IPS-20b (cell line): Measurements from ENCODE around the gene BRK1.
"Not testable (repeated sequence)": the region's sequence is repeated elsewhere in the genome, so short reads cannot be mapped to it uniquely, and the experiment has no call there.

ENCODE experiments used
- H3K27ac ChIP-seq: one replicate; pipeline ENCODE4 v1.5.1; 2013; ENCODE audit warnings: low read length
- H3K27me3 ChIP-seq: 2 replicates; pipeline ENCODE4 v1.6.1; 2013; ENCODE audit warnings: mild to moderate bottlenecking, low read length, inconsistent platforms; ENCODE audit not compliant: insufficient read depth
- H3K36me3 ChIP-seq: 2 replicates; pipeline ENCODE4 v1.6.1; 2013; ENCODE audit warnings: low read depth, mild to moderate bottlenecking, inconsistent platforms, low read length, moderate library complexity; ENCODE audit not compliant: insufficient read depth
- H3K4me1 ChIP-seq: 2 replicates; pipeline ENCODE4 v1.6.1; 2013; ENCODE audit warnings: mild to moderate bottlenecking, control low read depth, inconsistent platforms, low read length, moderate library complexity; ENCODE audit not compliant: insufficient read depth
- H3K4me3 ChIP-seq: 2 replicates; pipeline ENCODE4 v1.5.1; 2013; ENCODE audit warnings: mild to moderate bottlenecking, low read length, inconsistent platforms
- H3K9ac ChIP-seq: 2 replicates; pipeline ENCODE4 v1.6.1; 2013; ENCODE audit warnings: low read depth, mild to moderate bottlenecking, inconsistent platforms, low read length, moderate library complexity
- H3K9me3 ChIP-seq: 2 replicates; pipeline ENCODE4 v1.6.1; 2013; ENCODE audit warnings: mild to moderate bottlenecking, low read depth, low read length, inconsistent platforms; ENCODE audit not compliant: insufficient read depth

BRK1 gene

GRCh38 chr3:10115326-10116137 lies at the start of gene BRK1:
Gene BRK1 (plus strand): TSS chr3:10115675. CDS start chr3:10115702, 27 bp downstream.
- Histone ChIP-seq H3K4me1 (peaks cover 5% of the 10 kb centered on the region; the same call in 1 of the 2 replicates), H3K9me3 (no peaks in the 10 kb centered on the region), H3K36me3 (peaks cover 9% of the 10 kb centered on the region; the same call in 1 of the 2 replicates), H3K27me3 (no peaks in the 10 kb centered on the region), H3K4me3 (peak within 1 kb of the TSS; percentile 100), H3K27ac (no peak within 1 kb of the TSS), H3K9ac (peak within 1 kb of the TSS; percentile 94)

- peaks cover 74% of the 10 kb centered on the region for H3K36me3 ChIP-seq
- H3K4me1 ChIP-seq, H3K27ac ChIP-seq, H3K9me3 ChIP-seq, H3K4me3 ChIP-seq, H3K9ac ChIP-seq, H3K27me3 ChIP-seq: not testable (repeated sequence)
Observed at GRCh38 chr3:10070077-10070476, 45.4 kb upstream of the BRK1 start.

GRCh38 chr3:10074666-10075065 lies 40.8 kb upstream of the BRK1 start:
- H3K36me3 ChIP-seq: peaks cover 73% of the 10 kb centered on the region
- no peaks in the 10 kb centered on the region for H3K9me3 ChIP-seq
- no peak overlapping the region for H3K4me3 ChIP-seq
- no peak overlapping the region for H3K9ac ChIP-seq
- no peak overlapping the region for H3K27ac ChIP-seq
- no peaks in the 10 kb centered on the region for H3K4me1 ChIP-seq
- H3K27me3 ChIP-seq: no peaks in the 10 kb centered on the region

- H3K36me3 ChIP-seq: peaks cover 93% of the 10 kb centered on the region
- no peaks in the 10 kb centered on the region for H3K4me1 ChIP-seq
- no peaks in the 10 kb centered on the region for H3K27me3 ChIP-seq
- no peaks in the 10 kb centered on the region for H3K9me3 ChIP-seq
- no peak overlapping the region for H3K9ac ChIP-seq
- H3K27ac ChIP-seq: no peak overlapping the region
- H3K4me3 ChIP-seq: no peak overlapping the region
Observed at GRCh38 chr3:10081871-10082270, 33.6 kb upstream of the BRK1 start.

GRCh38 chr3:10085738-10086137 lies 29.7 kb upstream of the BRK1 start:
- no peaks in the 10 kb centered on the region for H3K4me1 ChIP-seq
- H3K27me3 ChIP-seq: no peaks in the 10 kb centered on the region
- H3K9me3 ChIP-seq: no peaks in the 10 kb centered on the region
- H3K4me3 ChIP-seq: no peak overlapping the region
- peaks cover 94% of the 10 kb centered on the region for H3K36me3 ChIP-seq
- no peak overlapping the region for H3K27ac ChIP-seq
- no peak overlapping the region for H3K9ac ChIP-seq

GRCh38 chr3:10088256-10088655 lies 27.2 kb upstream of the BRK1 start:
- H3K36me3 ChIP-seq: peaks cover 90% of the 10 kb centered on the region
- H3K4me3 ChIP-seq: no peak overlapping the region

GRCh38 chr3:10090179-10090578 lies 25.3 kb upstream of the BRK1 start:
- Histone ChIP-seq H3K4me1 (no peaks in the 10 kb centered on the region), H3K4me3 (no peak overlapping the region), H3K27ac (no peak overlapping the region), H3K27me3 (no peaks in the 10 kb centered on the region), H3K9me3 (no peaks in the 10 kb centered on the region), H3K9ac (no peak overlapping the region), H3K36me3 (peaks cover 90% of the 10 kb centered on the region)

More at GRCh38 chr3:10088256-10088655, 27.2 kb upstream of the BRK1 start:
- no peaks in the 10 kb centered on the region for H3K27me3 ChIP-seq
- H3K27ac ChIP-seq: no peak overlapping the region
- H3K4me1 ChIP-seq: no peaks in the 10 kb centered on the region
- H3K9ac ChIP-seq: no peak overlapping the region
- no peaks in the 10 kb centered on the region for H3K9me3 ChIP-seq

- not testable (repeated sequence) for H3K27ac ChIP-seq, H3K9ac ChIP-seq, H3K4me3 ChIP-seq, H3K27me3 ChIP-seq, H3K4me1 ChIP-seq, H3K9me3 ChIP-seq
- peaks cover 92% of the 10 kb centered on the region for H3K36me3 ChIP-seq
Observed at GRCh38 chr3:10090774-10091173, 24.7 kb upstream of the BRK1 start.

- not testable (repeated sequence) for H3K27me3 ChIP-seq, H3K9me3 ChIP-seq, H3K27ac ChIP-seq, H3K4me1 ChIP-seq, H3K9ac ChIP-seq, H3K4me3 ChIP-seq
- H3K36me3 ChIP-seq: peaks cover 92% of the 10 kb centered on the region
Observed at GRCh38 chr3:10091387-10091786, 24.1 kb upstream of the BRK1 start.

- Histone ChIP-seq H3K4me3 (no peak overlapping the region), H3K9ac (no peak overlapping the region), H3K27me3 (no peaks in the 10 kb centered on the region), H3K4me1 (no peaks in the 10 kb centered on the region), H3K9me3 (no peaks in the 10 kb centered on the region), H3K36me3 (peaks cover 83% of the 10 kb centered on the region), H3K27ac (no peak overlapping the region)
Observed at GRCh38 chr3:10093678-10094077, 21.8 kb upstream of the BRK1 start.

- Histone ChIP-seq H3K9ac (no peak overlapping the region), H3K9me3 (no peaks in the 10 kb centered on the region), H3K36me3 (peaks cover 67% of the 10 kb centered on the region), H3K4me1 (no peaks in the 10 kb centered on the region), H3K27me3 (no peaks in the 10 kb centered on the region), H3K4me3 (no peak overlapping the region), H3K27ac (no peak overlapping the region)
Observed at GRCh38 chr3:10099041-10099440, 16.4 kb upstream of the BRK1 start.

- Histone ChIP-seq H3K4me1 (no peaks in the 10 kb centered on the region), H3K27ac (no peak overlapping the region), H3K36me3 (peaks cover 4% of the 10 kb centered on the region; the same call in 1 of the 2 replicates), H3K9me3 (no peaks in the 10 kb centered on the region), H3K9ac (no peak overlapping the region), H3K27me3 (no peaks in the 10 kb centered on the region), H3K4me3 (no peak overlapping the region)
Observed at GRCh38 chr3:10106919-10107318, 8.6 kb upstream of the BRK1 start.
